ENCODE measurements around the gene CEL. TPM values are rescaled to one million over a fixed set of nuclear protein-coding genes. Genes with fewer than 3 reads are reported as not detected.

The CEL gene
- total RNA-seq, 1 experiment from 2014 or later = 3.6 TPM

DNA sequence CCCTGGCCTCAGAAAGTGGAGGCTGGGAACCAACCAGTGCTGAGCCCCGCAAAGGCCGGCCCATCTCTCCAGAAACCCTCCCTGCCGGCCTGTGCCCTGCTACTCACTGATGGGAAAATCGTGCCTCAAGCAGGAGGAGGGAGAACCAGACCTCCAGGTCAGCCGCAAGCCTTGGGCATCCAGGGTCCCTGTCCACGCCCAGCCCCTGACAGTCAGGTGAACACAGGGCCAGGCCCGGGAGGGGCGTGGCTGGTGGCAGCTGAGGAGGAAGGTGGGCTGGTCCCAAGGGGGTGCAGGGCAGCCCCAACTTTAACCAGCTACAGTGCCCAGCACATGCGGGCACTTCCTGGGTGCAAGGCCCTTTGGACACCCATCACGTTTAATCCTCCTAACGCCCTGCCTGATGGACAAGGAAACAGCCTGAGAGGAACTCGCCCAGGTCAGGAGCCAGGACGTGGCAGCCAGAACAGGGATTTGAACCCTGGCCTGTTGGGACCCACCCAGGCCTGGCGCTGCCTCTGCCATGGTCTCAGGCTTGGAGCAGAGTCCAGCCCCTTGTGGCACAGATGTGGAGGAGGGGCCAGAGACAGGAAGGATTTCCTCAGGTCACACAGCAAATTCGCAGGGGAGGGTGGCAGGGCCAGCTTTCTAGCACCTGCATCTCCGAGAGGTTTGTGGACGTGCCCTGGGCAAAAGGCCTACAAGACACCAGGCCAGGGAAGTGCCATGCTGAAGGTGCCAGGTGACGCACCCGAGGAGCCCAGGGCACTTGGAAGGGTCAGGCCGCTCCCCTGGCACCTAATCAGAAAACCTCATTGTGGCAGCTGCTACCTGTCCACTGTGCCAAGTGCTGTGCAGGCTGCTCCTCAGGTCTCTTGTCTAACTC, 54.8 kb downstream of the CEL start:
- H4K20me1 ChIP-seq (ENCODE audit: control insufficient read depth, insufficient read depth, insufficient read length) = peaks cover 8% of the 10 kb centered on the region
- no peak overlapping the region for H3K18ac ChIP-seq (ENCODE audit: insufficient read length, low read depth, low read length)
- H2AK5ac ChIP-seq (ENCODE audit: insufficient read length, low read length) = no peak overlapping the region
- no peak overlapping the region for H4K5ac ChIP-seq (ENCODE audit: insufficient read length, low read depth, low read length)
- Mint-ChIP-seq H3K4me3 (no peak overlapping the region; a peak in 1 of 5 replicates), H3K36me3 (ENCODE audit: insufficient read depth in 1 of 3, low read depth in 3 of 3) (no peaks in the 10 kb centered on the region; a peak in 1 of 7 replicates), H3K9me3 (no peaks in the 10 kb centered on the region), H3K4me1 (peaks cover 11 to 29% of the 10 kb centered on the region in 2 experiments), H3K27ac (no peak overlapping the region; a peak in 2 of 7 replicates), H3K27me3 (ENCODE audit: low read depth) (peaks cover 32% of the 10 kb centered on the region)
- H2BK15ac ChIP-seq (ENCODE audit: low read depth, low read length) = no peak overlapping the region
- H3K56ac ChIP-seq (ENCODE audit: insufficient read length, low read depth, low read length) = no peak overlapping the region
- H3K79me2 ChIP-seq (ENCODE audit: insufficient read depth, low read length) = no peaks in the 10 kb centered on the region
- no peak overlapping the region for H2AFZ ChIP-seq (ENCODE audit: low read length)
- peaks cover 9% of the 10 kb centered on the region for H3K23me2 ChIP-seq (ENCODE audit: insufficient read length, low read depth, low read length, poor library complexity, severe bottlenecking)
- no peak for DNase-seq
- H3K79me1 ChIP-seq (ENCODE audit: insufficient read depth, low read depth, low read length, poor library complexity, severe bottlenecking) = no peaks in the 10 kb centered on the region
- no peak overlapping the region for H4K91ac ChIP-seq (ENCODE audit: insufficient read length, low read depth, low read length)
- peaks cover 8% of the 10 kb centered on the region; the same call in 1 of the 2 replicates for H3K27me3 ChIP-seq (ENCODE audit: insufficient read depth, low read length)
- TF ChIP-seq, protein P1, sequence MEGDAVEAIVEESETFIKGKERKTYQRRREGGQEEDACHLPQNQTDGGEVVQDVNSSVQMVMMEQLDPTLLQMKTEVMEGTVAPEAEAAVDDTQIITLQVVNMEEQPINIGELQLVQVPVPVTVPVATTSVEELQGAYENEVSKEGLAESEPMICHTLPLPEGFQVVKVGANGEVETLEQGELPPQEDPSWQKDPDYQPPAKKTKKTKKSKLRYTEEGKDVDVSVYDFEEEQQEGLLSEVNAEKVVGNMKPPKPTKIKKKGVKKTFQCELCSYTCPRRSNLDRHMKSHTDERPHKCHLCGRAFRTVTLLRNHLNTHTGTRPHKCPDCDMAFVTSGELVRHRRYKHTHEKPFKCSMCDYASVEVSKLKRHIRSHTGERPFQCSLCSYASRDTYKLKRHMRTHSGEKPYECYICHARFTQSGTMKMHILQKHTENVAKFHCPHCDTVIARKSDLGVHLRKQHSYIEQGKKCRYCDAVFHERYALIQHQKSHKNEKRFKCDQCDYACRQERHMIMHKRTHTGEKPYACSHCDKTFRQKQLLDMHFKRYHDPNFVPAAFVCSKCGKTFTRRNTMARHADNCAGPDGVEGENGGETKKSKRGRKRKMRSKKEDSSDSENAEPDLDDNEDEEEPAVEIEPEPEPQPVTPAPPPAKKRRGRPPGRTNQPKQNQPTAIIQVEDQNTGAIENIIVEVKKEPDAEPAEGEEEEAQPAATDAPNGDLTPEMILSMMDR (conservative IDR thresholded peaks at IDR 0.05) = no peak
- H3K9ac ChIP-seq (ENCODE audit: extremely low read depth, insufficient read length, low read length) = no peak overlapping the region
- no peak overlapping the region for H3K14ac ChIP-seq (ENCODE audit: insufficient read depth, low read length)
- H3K23ac ChIP-seq (ENCODE audit: insufficient read length, low read depth, low read length) = no peak overlapping the region
- WGBS (ENCODE audit: extremely low coverage, insufficient read length, low lambda C conversion rate) = no CpG with 5 or more reads among the region's 20 CpGs
- no peak overlapping the region for H3T11ph ChIP-seq (ENCODE audit: low read length)
- no peak overlapping the region for H3K4me2 ChIP-seq (ENCODE audit: insufficient read depth, insufficient read length, low read length)
- no peak overlapping the region for H4K8ac ChIP-seq (replicated peaks; ENCODE audit: insufficient read length, low read depth, low read length)
- H3K4me1 ChIP-seq (ENCODE audit: insufficient read depth, low read length) = peaks cover 3% of the 10 kb centered on the region; the same call in 1 of the 2 replicates
- H3K9me3 ChIP-seq (ENCODE audit: control insufficient read depth, low read depth, low read length) = no peaks in the 10 kb centered on the region
- no peak overlapping the region for H2BK5ac ChIP-seq (ENCODE audit: insufficient read length, low read length)
- no peak overlapping the region for H3K4ac ChIP-seq (ENCODE audit: low read depth, low read length)
- H2BK20ac ChIP-seq (ENCODE audit: low read depth, low read length, poor library complexity, severe bottlenecking) = no peak overlapping the region
- no peak overlapping the region for H2BK12ac ChIP-seq (ENCODE audit: insufficient read length, low read depth, low read length)
- no peak overlapping the region for H2BK120ac ChIP-seq (ENCODE audit: low read depth, low read length, poor library complexity, severe bottlenecking)
- no peak overlapping the region for H3K27ac ChIP-seq (ENCODE audit: insufficient read length, low read depth, low read length)
